Activated effector memory CD4-positive, alpha-beta T cell treated with Interleukin-2 at 50 U/mL for 16 hours (primary cell): Measurements from ENCODE around the gene GOSR2.
"Not testable (repeated sequence)": the region's sequence is repeated elsewhere in the genome, so short reads cannot be mapped to it uniquely, and the experiment has no call there.

Experiments
- DNase-seq: peaks from one replicate; pipeline ENCODE4 v3.0.0-alpha.2; 2020

GOSR2 gene

GRCh38 chr17:46968224-46968834 lies 45.4 kb downstream of the GOSR2 start:
- no peak for DNase-seq

- DNase-seq: no peak
Measured at GRCh38 chr17:46968896-46969295, 45.9 kb downstream of the GOSR2 start.

GRCh38 chr17:46971647-46972300 lies 48.8 kb downstream of the GOSR2 start:
- no peak for DNase-seq

GRCh38 chr17:46972346-46972745 lies 49.4 kb downstream of the GOSR2 start:
- no peak for DNase-seq

- no peak for DNase-seq
Measured at GRCh38 chr17:46974086-46974485, 51.1 kb downstream of the GOSR2 start.

- DNase-seq: no peak
Measured at GRCh38 chr17:46975287-46975686, 52.3 kb downstream of the GOSR2 start.

GRCh38 chr17:46976626-46977270 lies 53.8 kb downstream of the GOSR2 start:
- DNase-seq: no peak

- no peak for DNase-seq
Measured at GRCh38 chr17:46977348-46977747, 54.4 kb downstream of the GOSR2 start.

GRCh38 chr17:46977750-46978488 lies 55.0 kb downstream of the GOSR2 start:
- no peak for DNase-seq

- DNase-seq: no peak
Measured at GRCh38 chr17:46978489-46979146, 55.7 kb downstream of the GOSR2 start.

- no peak for DNase-seq
Measured at GRCh38 chr17:46979147-46979863, 56.3 kb downstream of the GOSR2 start, which contains the start of gene RPRML. RPRML (minus strand) TSS chr17:46979253; CDS start chr17:46979007, 246 bp downstream.

- no peak for DNase-seq
Measured at GRCh38 chr17:46982577-46982976, 59.6 kb downstream of the GOSR2 start.

GRCh38 chr17:46983782-46984181 lies 60.8 kb downstream of the GOSR2 start:
- no peak for DNase-seq

GRCh38 chr17:46984341-46984740 lies 61.4 kb downstream of the GOSR2 start:
- no peak for DNase-seq

- DNase-seq: no peak
Measured at GRCh38 chr17:46984892-46985291, 61.9 kb downstream of the GOSR2 start.

GRCh38 chr17:46986366-46986765 lies 63.4 kb downstream of the GOSR2 start:
- DNase-seq: no peak

GRCh38 chr17:46987927-46988326 lies 65.0 kb downstream of the GOSR2 start:
- DNase-seq: not testable (repeated sequence)

GRCh38 chr17:46989637-46990431 lies 66.9 kb downstream of the GOSR2 start:
- DNase-seq: no peak

- DNase-seq: no peak
Measured at GRCh38 chr17:46991617-46992016, 68.7 kb downstream of the GOSR2 start.
